Muscle of arm (tissue), 12 donors: ENCODE results near the gene CES3. TPM values are rescaled to one million over a fixed set of nuclear protein-coding genes. Genes with fewer than 3 reads are reported as not detected.
A peak's percentile ranks its signal among the peaks of the same experiment; 100 is the strongest.
"Not testable (repeated sequence)": the region's sequence is repeated elsewhere in the genome, so short reads cannot be mapped to it uniquely, and the experiment has no call there.

Experiments used
- DNase-seq: peaks from one replicate; pipeline ENCODE4 v3.0.0-alpha.2; 2013
- polyA plus RNA-seq, 12 donors: library from polyadenylated mRNA; unstranded; fragments of 120-200 nt; gene quantifications; one replicate each; pipeline ENCODE4 v1.2.1, GENCODE V29; 2013; ENCODE audit not compliant: insufficient read length in 12 of 12

The CES3 gene
- polyA plus RNA-seq, 12 donors, result 0.20 to 0.60 (median 0.39) TPM; not detected in 2

- DNase-seq, result no peak
These were observed 3.0 kb downstream of the CES3 start for GRCh38 chr16:66964049-66964448.

DNA sequence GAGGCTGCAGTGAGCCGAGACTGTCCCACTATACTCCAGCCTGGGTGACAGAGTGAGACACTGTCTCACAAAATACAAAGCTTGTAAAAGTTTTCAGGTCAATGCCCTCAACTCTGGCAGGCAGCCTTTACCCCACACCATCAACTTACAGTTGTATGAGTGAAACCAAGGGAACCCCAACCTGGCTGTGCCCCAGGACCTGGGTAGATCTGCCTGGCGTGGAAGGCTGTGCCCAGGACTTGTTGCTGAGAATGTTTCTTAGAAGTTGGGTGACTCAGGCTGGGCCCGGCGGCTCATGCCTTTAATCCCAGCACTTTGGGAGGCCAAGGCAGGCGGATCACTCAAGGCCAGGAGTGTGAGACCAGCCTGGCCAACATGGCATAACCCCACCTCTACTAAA lies 7.8 kb downstream of the CES3 start:
- no peak for DNase-seq

- DNase-seq, result no peak
These were observed 10.0 kb downstream of the CES3 start for GRCh38 chr16:66970775-66971720.

DNA sequence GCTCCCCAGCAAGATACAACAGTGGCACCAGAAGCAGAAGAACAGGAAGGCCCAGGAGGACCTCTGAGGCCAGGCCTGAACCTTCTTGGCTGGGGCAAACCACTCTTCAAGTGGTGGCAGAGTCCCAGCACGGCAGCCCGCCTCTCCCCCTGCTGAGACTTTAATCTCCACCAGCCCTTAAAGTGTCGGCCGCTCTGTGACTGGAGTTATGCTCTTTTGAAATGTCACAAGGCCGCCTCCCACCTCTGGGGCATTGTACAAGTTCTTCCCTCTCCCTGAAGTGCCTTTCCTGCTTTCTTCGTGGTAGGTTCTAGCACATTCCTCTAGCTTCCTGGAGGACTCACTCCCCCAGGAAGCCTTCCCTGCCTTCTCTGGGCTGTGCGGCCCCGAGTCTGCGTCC lies 11.9 kb downstream of the CES3 start:
- DNase-seq, result no peak

GRCh38 chr16:66973716-66974115 lies 12.7 kb downstream of the CES3 start:
- DNase-seq, result no peak

DNA sequence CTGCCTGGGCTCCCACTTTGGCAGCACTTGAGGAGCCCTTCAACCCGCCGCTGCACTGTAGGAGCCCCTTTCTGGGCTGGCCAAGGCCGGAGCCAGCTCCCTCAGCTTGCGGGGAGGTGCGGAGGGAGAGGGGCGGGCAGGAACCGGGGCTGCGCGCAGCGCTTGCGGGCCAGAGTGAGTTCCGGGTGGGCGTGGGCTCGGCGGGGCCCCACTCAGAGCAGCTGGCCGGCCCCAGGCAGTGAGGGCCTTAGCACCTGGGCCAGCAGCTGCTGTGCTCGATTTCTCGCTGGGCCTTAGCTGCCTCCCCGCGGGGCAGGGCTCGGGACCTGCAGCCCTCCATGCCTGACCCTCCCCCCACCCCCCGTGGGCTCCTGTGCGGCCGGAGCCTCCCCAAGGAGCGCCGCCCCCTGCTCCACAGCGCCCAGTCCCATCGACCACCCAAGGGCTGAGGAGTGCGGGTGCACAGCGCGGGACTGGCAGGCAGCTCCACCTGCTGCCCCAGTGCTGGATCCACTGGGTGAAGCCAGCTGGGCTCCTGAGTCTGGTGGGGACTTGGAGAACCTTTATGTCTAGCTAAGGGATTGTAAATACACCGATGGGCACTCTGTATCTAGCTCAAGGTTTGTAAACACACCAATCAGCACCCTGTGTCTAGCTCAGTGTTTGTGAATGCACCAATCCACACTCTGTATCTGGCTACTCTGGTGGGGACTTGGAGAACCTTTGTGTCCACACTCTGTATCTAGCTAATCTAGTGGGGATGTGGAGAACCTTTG lies 13.3 kb downstream of the CES3 start:
- DNase-seq, result not testable (repeated sequence)

- not testable (repeated sequence) for DNase-seq
These were observed 13.8 kb downstream of the CES3 start for GRCh38 chr16:66974932-66975246.

DNA sequence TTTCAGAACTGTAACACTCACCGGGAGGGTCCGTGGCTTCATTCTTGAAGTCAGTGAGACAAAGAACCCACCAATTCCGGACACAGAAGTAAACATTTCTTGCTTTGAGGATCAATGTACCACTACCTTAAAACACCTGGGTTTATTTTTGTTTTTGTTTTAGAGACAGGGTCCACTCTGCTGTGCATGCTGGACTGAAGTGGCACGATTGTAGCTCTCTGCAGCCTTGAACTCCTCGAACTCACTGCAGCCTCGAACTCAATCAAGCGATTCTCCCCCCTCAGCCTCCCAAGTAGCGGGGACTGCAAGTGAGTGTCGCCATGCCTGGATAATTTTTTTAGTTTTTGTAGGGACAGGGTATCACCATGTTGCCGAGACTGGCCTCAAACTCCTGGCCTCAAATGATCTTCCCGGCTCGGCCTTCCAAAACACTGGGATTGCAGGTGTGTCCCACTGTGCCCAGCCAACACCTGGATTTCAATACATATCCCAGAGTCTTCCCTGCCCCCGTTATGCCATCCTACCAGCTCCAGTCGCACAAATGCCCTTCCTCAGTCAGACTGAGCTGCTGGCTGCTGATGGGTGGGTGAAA lies 14.3 kb downstream of the CES3 start:
- DNase-seq, result no peak

DNA sequence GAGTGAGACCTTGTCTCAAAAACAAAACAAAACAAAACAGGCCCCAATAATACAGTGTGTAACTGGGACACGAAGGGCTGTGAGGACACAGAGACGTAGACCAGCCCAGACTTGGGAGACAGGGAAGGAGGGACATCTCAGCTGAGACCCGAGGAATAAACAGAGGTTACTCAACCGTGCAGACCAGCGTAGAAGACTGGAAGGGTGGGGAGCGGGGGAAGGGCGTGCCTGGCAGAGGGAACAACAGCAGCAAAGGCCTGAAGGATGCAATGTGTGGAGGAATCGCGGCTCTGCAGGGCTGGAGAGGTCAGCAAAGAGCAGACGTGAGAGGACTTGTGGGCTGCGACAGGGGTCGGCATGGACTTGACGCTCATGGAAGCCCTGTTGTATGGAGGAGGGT lies 15.7 kb downstream of the CES3 start:
- no peak for DNase-seq

DNA sequence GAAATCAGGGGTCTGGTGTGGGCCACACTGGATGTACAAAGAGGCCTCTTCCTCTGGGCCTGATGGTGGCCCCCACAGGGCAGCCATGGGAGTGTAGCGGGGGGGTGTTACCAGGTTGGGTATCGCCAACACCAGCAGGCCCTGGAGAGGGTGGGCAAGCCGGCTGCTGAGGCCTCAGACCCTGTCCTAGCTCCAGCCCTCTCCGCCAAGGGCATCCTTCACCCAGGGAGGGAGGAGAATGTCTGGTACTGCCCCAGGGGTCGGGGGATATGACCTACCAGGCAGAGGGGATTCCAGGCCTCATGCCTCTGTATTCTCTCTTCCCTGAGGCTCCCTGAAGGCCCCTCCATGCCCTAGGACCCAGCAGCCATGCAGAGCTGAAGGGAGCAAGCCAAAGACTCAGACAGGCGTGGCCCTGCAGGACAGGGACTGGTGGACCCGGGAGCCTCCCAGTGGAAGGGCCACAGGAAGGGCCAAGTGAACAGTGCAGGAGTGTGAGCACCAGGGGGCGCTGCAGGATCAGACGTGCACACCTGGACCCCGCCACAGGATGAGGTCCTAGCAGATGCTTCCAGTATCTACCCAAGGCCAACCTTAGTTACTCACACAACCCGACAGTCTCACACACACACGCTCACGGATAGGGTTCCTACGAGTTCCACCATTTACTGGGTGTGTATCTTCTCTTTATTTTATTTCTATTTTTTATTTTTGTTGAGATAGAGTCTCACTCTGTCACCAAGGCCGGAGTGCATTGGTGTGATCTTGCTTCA lies 16.5 kb downstream of the CES3 start:
- peak; percentile 79 for DNase-seq

- DNase-seq, result no peak
These were observed 18.1 kb downstream of the CES3 start for GRCh38 chr16:66979011-66979717.

DNA sequence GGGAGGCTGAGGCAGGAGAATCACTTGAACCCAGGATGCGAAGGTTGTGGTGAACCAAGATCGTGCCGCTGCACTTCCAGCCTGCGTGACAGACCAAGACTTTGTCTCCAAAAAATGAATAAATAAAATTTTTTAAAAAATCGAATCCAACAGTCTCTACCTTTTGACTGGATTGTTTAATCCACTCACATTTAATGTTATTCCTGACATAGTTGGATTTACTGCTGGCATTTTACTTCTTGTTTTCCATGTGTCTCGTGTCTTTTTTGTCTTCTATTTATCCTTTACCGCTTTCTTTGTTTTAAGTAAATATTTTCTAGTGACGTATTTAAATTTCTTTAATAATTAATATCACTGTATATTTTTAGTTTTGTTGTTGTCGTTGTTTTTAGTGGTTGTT lies 22.0 kb downstream of the CES3 start:
- no peak for DNase-seq

DNA sequence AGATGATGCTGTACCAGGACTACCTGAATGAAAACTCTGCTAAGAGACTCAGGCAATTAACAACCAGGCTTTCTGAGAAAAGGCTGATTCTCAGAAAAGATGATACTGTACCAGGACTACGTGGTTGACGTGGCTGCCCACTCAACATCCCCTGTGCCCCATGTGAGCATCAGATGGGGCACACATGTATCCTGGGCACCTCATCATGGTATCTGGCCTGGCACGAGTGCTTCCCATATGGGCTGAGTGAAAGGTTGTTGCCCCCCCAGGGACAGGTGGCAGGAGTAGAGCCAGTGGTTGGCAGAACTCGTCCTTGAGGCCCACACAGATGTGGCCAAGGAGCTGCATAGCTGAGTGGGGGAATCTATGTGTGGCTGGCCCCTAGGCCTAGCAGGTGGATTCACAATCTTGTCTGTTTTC lies 23.8 kb downstream of the CES3 start:
- no peak for DNase-seq

DNA sequence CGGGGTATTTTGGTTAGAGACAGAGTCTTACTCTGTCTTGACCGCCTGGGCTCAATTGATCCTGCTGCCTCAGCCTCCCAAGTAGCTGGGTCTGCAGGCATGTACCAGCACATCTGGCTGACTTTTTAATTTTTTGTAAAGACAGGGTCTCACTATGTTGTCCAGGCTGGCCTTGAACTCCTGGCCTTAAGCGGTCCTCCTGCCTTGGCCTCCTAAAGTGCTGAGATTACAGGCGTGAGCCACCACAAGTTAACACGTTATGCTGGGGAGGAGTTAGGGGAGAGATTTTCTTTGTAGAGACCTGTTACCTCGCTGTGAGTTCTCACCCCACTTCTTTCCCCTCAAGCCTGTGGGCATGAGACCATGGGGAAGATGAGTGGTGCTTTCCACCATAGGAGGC lies 25.5 kb downstream of the CES3 start:
- no peak for DNase-seq

DNA sequence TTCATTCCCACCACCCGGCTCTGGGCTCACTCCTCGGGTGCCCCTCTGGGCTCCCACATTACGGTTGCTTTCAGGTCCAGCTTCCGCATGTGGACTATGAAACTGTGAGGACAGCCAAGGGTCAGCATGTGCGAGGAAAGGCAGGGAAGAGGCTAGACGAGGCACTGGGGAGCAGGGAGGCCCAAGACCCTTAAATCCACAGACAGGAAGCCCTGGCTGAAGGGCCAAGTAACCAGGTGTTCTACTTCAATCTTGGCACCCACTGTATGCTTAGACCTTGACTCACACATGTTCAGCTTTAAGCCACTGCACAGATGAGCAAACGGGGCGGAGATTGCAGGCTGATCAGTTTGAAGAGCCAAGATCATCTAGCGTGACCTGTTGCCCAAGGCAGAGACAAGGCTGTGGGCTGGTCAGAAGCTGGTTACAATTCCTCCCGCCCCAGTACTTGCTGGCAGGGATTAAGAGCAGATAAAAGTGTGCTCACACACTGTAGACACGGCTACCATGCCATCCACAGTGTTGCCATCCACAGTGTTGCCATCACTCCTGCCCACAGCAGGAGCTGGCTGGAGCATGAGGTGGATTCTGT lies 27.2 kb downstream of the CES3 start, which contains the start of gene CES4A:
Gene CES4A (plus strand): TSS at position 393 of the 592 bp plus-strand sequence. CDS start 184 bp downstream, at position 577.
- DNase-seq, result peak; percentile 33

- DNase-seq, result no peak
These were observed 30.5 kb downstream of the CES3 start for GRCh38 chr16:66991545-66992077.

DNA sequence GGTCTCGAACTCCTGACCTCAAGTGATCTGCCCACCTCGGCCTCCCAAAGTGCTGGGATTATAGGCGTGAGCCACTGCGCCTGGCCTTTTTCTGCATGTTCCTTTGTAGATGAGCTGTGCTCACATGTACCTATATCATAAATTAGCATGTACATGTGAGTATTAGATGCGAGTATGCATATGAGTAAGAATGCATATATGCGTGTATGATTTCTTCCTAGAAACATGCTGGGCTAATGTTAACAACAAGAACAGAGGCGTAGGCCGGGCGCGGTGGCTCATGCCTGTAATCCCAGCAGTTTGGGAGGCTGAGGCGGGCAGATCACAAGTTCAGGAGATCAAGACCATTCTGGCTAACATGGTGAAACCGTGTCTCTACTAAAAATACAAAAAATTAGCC lies 32.5 kb downstream of the CES3 start:
- DNase-seq, result not testable (repeated sequence)

DNA sequence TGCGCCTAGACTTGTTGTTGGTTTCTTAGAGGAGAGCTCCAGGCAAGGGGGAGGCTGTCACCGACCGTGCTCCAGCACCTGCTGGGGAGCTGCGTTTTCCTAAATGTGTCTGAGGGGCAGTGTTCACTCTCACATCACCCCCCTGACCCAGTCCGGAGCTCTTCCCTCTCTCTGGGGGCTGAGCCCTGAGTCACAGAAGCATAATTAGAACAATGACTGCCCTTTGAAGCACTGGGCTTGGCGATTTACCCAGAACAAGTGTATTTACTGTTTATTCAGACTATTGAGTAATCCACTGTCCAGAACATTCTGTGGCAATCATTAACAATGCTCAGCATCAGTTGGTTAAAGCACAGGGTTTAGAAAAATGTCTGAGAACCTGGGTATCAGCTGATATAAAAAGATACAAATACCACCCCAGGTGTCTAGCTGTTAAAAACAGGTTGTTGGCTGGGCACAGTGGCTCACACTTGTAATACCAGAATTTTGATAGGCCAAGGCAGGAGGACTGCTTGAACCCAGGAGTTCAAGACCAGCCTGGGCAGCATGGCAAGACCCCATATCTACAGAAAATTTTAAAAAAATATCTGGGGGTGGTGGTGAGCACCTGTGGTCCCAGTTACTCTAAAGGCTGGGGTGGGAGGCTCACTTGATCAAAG lies 35.4 kb downstream of the CES3 start:
- no peak for DNase-seq

- DNase-seq, result no peak
These were observed 35.9 kb downstream of the CES3 start for GRCh38 chr16:66996983-66997358.
